GM18517 (cell line): ENCODE data around the gene FAM170A.

Experiments
- ATAC-seq: cut with Tn5 transposase; IDR thresholded peaks from one replicate; pipeline ENCODE4 v1.9.1; 2021; ENCODE audit warnings: mild to moderate bottlenecking, moderate library complexity; ENCODE audit not compliant: unreplicated experiment

Gene FAM170A, protein sequence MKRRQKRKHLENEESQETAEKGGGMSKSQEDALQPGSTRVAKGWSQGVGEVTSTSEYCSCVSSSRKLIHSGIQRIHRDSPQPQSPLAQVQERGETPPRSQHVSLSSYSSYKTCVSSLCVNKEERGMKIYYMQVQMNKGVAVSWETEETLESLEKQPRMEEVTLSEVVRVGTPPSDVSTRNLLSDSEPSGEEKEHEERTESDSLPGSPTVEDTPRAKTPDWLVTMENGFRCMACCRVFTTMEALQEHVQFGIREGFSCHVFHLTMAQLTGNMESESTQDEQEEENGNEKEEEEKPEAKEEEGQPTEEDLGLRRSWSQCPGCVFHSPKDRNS

GRCh38 chr5:119629339-119629738 lies at the start of gene FAM170A:
Gene FAM170A, plus strand, starts transcription at chr5:119629558. Its CDS starts 211 bp downstream, at chr5:119629769.
- ATAC-seq: no peak

DNA sequence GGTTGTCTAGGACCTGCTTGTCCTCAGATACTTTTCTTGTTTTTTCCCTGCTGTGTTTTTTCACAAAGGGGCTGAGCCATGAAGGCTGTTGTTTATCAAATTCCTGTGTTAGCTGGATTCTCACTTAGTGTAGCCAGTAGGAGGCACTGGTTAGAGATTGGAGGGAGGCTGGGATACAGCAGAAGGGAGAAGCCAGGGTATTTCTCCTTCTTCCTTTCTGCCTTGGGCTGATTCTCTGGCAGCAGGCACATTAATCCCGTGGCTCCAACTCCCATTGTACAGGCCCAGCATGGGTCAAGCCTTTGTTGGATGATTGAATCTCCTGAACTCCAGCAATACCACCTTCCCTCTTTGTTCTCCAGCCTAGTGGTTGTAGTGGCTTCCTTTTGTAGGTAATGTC lies 46.4 kb upstream of the FAM170A start:
- no peak for ATAC-seq

- peak; percentile 81 for ATAC-seq
Measured at GRCh38 chr5:119583684-119584083, 45.7 kb upstream of the FAM170A start.

DNA sequence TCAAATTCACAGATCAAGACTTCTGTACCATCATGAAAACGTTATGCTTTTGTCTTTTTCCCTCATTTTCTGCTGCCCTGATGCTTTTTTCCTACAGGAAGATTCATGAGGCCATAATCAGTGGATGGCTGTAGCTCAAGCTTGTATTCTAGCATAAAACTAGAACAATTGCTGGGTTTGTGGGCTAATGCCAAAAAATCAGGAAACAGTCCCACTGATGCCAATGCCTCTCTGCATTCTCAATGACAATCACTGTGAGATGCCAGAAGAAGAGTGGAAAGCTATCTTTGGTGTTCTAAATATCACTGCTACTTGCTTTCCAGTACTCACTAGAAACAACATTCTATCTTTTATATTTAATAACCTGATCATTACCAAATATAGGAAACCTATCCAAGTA lies 33.3 kb upstream of the FAM170A start:
- ATAC-seq: no peak

DNA sequence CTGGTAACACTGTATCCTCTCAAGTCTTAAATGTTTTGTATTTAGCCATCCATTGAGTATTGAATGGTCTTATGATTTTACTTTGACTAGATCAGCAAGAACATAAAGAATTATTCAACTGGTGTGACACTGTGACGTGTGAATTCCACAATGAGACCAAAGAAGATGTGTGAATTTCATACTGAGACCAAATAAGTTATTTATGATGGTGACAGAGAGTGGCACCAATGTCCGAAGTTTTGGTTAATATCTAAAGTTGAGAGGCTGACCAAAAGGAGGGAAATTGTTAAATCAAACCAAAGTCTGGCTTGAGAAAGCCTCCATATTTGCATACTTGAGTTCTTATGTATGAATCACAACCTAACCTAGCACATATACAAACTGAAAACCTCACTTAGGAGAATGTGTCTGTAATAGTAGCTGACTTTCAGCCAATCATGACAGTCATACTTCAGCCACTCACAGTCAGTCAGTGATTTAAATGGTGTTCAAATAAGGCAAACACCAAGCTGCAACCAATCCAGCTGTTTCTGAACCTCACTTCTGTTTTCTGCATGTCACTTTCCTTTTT lies 31.5 kb upstream of the FAM170A start:
- no peak for ATAC-seq

GRCh38 chr5:119613937-119614336 lies 15.4 kb upstream of the FAM170A start:
- ATAC-seq: no peak

DNA sequence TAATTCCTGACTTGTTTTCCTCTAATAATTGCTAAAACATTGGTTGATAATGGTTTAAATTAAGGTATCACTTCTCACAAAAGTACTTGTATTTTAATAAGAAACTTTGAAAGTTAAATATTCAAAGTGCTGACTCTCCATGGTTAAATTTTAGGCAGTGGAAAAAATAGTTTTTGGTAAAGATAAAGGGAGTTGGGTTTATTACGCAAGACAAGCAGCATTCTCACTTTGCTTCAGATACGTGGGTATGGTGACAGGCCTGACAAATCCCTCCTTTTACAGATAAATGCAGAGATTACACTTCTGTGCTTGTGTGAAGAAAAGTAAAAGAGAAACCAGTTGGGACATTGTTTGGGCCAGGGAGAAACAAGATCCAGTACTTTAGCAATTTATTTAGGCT lies 14.5 kb upstream of the FAM170A start:
- no peak for ATAC-seq

GRCh38 chr5:119626086-119626485 lies 3.3 kb upstream of the FAM170A start:
- no peak for ATAC-seq

- ATAC-seq: no peak
Measured at GRCh38 chr5:119630752-119631440, 1.5 kb downstream of the FAM170A start.

GRCh38 chr5:119631660-119632059 lies 2.3 kb downstream of the FAM170A start:
- ATAC-seq: peak; percentile 65

DNA sequence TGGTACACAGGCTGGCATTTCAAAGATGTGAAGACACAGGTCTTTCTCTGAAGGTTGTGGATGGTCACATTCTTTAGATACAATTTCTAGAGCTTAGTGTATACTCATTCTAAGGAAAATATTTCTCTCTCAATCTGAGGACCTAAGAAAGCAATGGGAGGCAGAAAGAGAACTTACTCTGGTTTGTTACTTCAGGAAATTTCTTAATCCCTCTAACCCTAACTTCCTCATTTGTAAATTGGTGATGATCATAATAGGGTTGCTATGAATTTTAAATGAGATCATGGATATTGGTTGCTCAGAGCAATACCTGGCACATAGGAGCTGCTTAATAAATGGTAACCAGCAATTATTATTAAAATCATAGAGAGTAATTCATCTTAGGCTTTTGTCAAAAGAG lies 22.1 kb downstream of the FAM170A start:
- no peak for ATAC-seq

DNA sequence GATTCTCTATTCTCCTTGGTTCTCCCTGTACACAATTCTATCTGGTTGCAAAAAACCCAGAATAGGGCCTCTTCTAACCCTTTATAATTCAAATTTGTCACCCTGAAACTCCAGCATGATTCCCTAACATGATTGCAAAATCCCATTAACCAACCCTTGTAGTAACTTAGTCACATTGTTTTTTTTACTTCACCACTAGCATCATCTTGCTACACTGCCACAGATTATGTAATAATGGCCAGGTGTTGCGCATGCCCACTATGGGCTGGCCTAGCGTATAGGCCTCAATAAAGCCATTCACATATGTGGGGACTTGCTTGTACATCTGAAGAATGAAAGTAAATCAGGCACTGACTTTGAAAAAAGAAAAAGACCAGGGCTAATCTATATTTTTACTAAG lies 25.7 kb downstream of the FAM170A start:
- no peak for ATAC-seq

DNA sequence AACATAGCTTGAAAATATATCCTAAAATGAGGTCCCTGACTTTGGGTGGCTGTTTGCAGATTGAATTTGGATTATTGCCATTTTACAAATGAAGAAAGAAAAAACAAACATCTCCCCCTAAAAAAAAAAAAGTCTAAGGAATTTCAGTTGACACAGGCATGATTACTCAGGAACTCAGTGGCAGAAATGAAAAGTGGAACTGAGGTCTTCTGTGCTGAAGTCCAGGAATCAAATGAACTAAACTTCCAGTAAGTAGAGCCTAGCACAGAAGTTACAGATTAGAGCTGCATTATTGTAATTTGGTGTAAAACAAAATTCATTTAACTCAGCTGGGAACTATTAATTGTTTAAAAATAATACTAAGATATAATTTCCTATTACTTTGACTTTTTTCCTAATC lies 26.7 kb downstream of the FAM170A start:
- ATAC-seq: no peak

DNA sequence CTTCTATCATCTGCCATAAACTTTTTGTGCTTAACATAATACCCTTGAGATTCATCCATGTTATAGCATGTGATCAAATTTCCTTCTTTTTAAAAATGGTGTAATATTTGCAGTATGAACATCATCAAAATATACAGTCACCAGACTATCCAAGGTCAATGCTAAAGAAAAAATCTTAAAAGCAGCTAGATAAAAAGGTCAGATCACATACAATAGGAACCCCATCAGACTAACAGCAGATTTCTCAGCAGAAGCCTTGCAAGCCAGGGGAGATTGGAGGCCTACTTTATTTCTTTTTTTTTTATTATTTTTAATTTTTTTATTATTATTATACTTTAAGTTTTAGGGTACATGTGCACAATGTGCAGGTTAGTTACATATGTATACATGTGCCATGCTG lies 37.2 kb downstream of the FAM170A start:
- no peak for ATAC-seq

GRCh38 chr5:119678351-119679028 lies 49.1 kb downstream of the FAM170A start:
- ATAC-seq: no peak

DNA sequence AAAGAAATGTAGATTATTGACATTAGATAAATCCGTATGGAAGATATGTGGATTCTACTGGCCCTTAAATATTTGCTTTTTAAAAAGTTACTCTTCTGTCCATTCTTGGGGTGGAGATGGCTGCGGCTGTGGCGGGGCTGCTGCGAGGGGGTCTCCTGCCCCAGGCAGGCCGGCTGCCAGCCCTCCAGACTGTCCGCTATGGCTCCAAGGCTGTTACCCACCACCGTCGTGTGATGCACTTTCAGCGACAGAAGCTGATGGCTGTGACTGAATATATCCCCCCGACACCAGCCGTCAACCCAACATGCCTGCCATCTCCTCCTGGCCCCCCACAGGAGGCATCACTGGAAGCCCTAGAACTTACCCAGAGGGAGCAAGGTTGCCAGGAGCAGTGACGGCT lies 50.7 kb downstream of the FAM170A start:
- no peak for ATAC-seq

- ATAC-seq: no peak
Measured at GRCh38 chr5:119681734-119682133, 52.4 kb downstream of the FAM170A start.

DNA sequence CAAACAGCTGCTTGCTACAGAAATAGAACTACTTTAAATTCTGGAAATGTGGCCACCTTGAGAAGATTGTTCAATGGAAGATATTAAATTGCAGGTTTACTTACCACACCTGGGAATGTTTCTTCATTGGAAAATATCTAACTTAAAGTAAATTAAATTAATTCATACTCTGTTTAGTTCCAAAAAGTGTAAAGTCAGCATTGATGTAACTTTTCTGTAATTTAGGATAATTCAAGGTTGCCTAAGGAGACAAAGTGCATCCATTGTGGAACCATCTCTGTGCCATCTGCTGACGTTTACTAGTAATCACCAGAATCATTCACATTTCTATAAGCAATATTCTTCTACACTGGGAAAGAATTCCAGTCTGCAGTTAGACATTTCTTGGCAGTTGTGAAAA lies 53.0 kb downstream of the FAM170A start:
- ATAC-seq: no peak
